NCI-H524 treated with DMSO at 0.1 percent for 48 hours (cell line): ENCODE data around the gene USP6NL.

ENCODE experiments used
- DNase-seq: peaks from one replicate; lab custom pipeline; 2025; lab: John Stamatoyannopoulos, UW

The USP6NL gene

GRCh38 chr10:11616021-11616420, 4.6 kb upstream of the USP6NL start:
- no peak for DNase-seq

- DNase-seq = no peak
Measured at GRCh38 chr10:11615396-11615795, 3.9 kb upstream of the USP6NL start.

GRCh38 chr10:11612021-11613001, 861 bp upstream of the USP6NL start:
- no peak for DNase-seq

- no peak for DNase-seq
Measured at GRCh38 chr10:11610826-11611247, 613 bp downstream of the USP6NL start.

GRCh38 chr10:11610166-11610825, 1.2 kb downstream of the USP6NL start:
- DNase-seq = no peak

GRCh38 chr10:11609492-11610093, 1.9 kb downstream of the USP6NL start:
- DNase-seq = no peak

- DNase-seq = no peak
Measured at GRCh38 chr10:11609052-11609451, 2.4 kb downstream of the USP6NL start.

GRCh38 chr10:11608159-11609013, 3.1 kb downstream of the USP6NL start:
- no peak for DNase-seq

- no peak for DNase-seq
Measured at GRCh38 chr10:11605807-11606408, 5.5 kb downstream of the USP6NL start.

GRCh38 chr10:11604865-11605650, 6.4 kb downstream of the USP6NL start:
- DNase-seq = no peak

- no peak for DNase-seq
Measured at GRCh38 chr10:11603741-11604140, 7.7 kb downstream of the USP6NL start.

- no peak for DNase-seq
Measured at GRCh38 chr10:11602919-11603523, 8.4 kb downstream of the USP6NL start.

GRCh38 chr10:11602358-11602757, 9.1 kb downstream of the USP6NL start:
- no peak for DNase-seq

- DNase-seq = no peak
Measured at GRCh38 chr10:11601670-11602069, 9.8 kb downstream of the USP6NL start.

- no peak for DNase-seq
Measured at GRCh38 chr10:11600280-11600679, 11.2 kb downstream of the USP6NL start.

GRCh38 chr10:11598712-11599397, 12.6 kb downstream of the USP6NL start:
- DNase-seq = no peak

GRCh38 chr10:11597470-11597869, 14.0 kb downstream of the USP6NL start:
- no peak for DNase-seq

- DNase-seq = no peak
Measured at GRCh38 chr10:11595395-11595692, 16.1 kb downstream of the USP6NL start.

- DNase-seq = no peak
Measured at GRCh38 chr10:11594589-11595394, 16.7 kb downstream of the USP6NL start.
